Ovary (tissue), 3 donors: ENCODE results near the gene ATAD3C.

Experiments
- CTCF ChIP-seq, 3 donors: fragments of 450-650 bp in 2 of 3; fragments of 200-600 bp in 1 of 3; IDR thresholded peaks; one replicate each; pipeline versions ENCODE4 v1.5.1 to v1.8.0; 2016 to 2022; ENCODE audit warnings: antibody characterized with exemption in 3 of 3, mild to moderate bottlenecking in 1 of 3
- EP300 ChIP-seq: sonication (generic); formaldehyde crosslinking; IDR thresholded peaks from one replicate; pipeline ENCODE4 v1.6.1; 2017; ENCODE audit warnings: antibody characterized with exemption
- POLR2A ChIP-seq: fragments of 450-650 bp; IDR thresholded peaks from one replicate; pipeline ENCODE4 v1.6.1; 2017; ENCODE audit warnings: antibody characterized with exemption, mild to moderate bottlenecking, moderate library complexity
- donor health status: DM: no; HTN: no; CAD: no.

DNA sequence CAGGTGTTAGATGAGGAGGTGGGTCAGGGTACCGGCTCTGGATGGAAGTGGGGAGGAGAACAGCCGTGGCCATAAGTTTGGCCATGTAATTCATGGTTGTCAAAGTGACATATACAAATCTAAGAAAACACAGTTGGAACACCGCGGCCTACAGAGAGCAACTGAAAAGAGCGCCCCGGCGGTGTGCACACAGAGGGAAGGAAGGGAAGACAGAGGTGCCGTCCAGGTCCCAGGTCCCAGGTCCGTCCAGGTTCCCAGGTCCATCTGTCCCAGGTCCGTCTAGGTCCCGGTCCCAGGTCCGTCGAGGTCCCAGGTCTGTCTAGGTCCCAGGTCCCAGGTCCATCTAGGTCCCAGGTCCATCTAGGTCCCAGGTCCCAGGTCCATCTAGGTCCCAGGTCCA is 37.9 kb upstream of the ATAD3C start:
- TF ChIP-seq POLR2A, result no peak
- TF ChIP-seq EP300, result no peak
- TF ChIP-seq CTCF (IDR thresholded peaks at IDR 0.05), result no peak
